Measurements from ENCODE around the gene YY1.

Gene YY1

GRCh38 chr14:100322138-100322957, 83.4 kb downstream of the YY1 start:
- Histone ChIP-seq H3K4me3 (ENCODE audit: low read depth in 1 of 5, low read length in 5 of 5) (no peak overlapping the region), H3K9me3 (ENCODE audit: control insufficient read depth in 5 of 5, low read length in 5 of 5) (no peaks in the 10 kb centered on the region)

GRCh38 chr14:100323121-100323941, 84.4 kb downstream of the YY1 start, which contains the start of gene SLC25A47:
TSS of gene SLC25A47 (plus strand) at chr14:100323339. CDS start at chr14:100323415, 76 bp downstream.
- no peak within 1 kb of the TSS for H3K9ac ChIP-seq (ENCODE audit: low read length in 5 of 5)
- H3K9me3 ChIP-seq (ENCODE audit: control insufficient read depth in 5 of 5, low read length in 5 of 5), result no peaks in the 10 kb centered on the region
- peaks cover 0 to 3% (median 3%) of the 10 kb centered on the region in 5 donors for H3K4me1 ChIP-seq (ENCODE audit: control insufficient read depth in 5 of 5, insufficient read depth in 5 of 5, low read length in 5 of 5)
- H3K27me3 ChIP-seq (ENCODE audit: control insufficient read depth in 5 of 5, insufficient read depth in 4 of 5, low read length in 5 of 5), result no peaks in the 10 kb centered on the region
- H3K36me3 ChIP-seq (ENCODE audit: control insufficient read depth in 5 of 5, insufficient read depth in 5 of 5, low read length in 5 of 5), result no peaks in the 10 kb centered on the region
- no peak within 1 kb of the TSS for H3K4me3 ChIP-seq (ENCODE audit: low read depth in 1 of 5, low read length in 5 of 5)
- no peak within 1 kb of the TSS for H3K27ac ChIP-seq (ENCODE audit: low read depth, low read length)

More at GRCh38 chr14:100322138-100322957, 83.4 kb downstream of the YY1 start:
- H3K4me1 ChIP-seq (ENCODE audit: control insufficient read depth in 5 of 5, insufficient read depth in 5 of 5, low read length in 5 of 5), result peaks cover 0 to 13% (median 10%) of the 10 kb centered on the region in 5 donors
- no peak overlapping the region for H3K27ac ChIP-seq (ENCODE audit: low read depth, low read length)
- no peaks in the 10 kb centered on the region for H3K27me3 ChIP-seq (ENCODE audit: control insufficient read depth in 5 of 5, insufficient read depth in 4 of 5, low read length in 5 of 5)
- H3K36me3 ChIP-seq (ENCODE audit: control insufficient read depth in 5 of 5, insufficient read depth in 5 of 5, low read length in 5 of 5), result no peaks in the 10 kb centered on the region
- no peak overlapping the region for H3K9ac ChIP-seq (ENCODE audit: low read length in 5 of 5)

DNA sequence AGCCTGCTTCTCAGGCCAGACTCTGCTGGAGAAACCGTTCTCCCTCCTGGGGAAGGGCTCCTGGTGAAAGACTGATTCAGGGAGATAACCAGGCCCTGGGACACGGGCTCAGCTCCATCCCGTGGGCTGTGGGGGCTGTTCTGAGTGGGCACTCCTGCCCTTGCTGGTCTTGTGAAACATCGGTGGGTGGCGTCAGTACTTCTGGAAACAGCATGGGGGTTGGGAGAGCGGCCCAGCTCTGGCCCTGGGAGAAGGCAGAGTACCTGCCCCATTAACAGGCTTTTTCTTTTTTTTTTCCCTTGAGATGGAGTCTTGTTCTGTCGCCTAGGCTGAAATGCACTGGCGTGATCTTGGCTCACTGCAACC, 85.0 kb downstream of the YY1 start:
- H3K9ac ChIP-seq (ENCODE audit: low read length in 5 of 5), result no peak overlapping the region
- H3K4me1 ChIP-seq (ENCODE audit: control insufficient read depth in 5 of 5, insufficient read depth in 5 of 5, low read length in 5 of 5), result no peaks in the 10 kb centered on the region
- H3K27me3 ChIP-seq (ENCODE audit: control insufficient read depth in 5 of 5, insufficient read depth in 4 of 5, low read length in 5 of 5), result no peaks in the 10 kb centered on the region
- no peaks in the 10 kb centered on the region for H3K9me3 ChIP-seq (ENCODE audit: control insufficient read depth in 5 of 5, low read length in 5 of 5)
- H3K4me3 ChIP-seq (ENCODE audit: low read depth in 1 of 5, low read length in 5 of 5), result no peak overlapping the region
- no peak overlapping the region for H3K27ac ChIP-seq (ENCODE audit: low read depth, low read length)
- no peaks in the 10 kb centered on the region for H3K36me3 ChIP-seq (ENCODE audit: control insufficient read depth in 5 of 5, insufficient read depth in 5 of 5, low read length in 5 of 5)

DNA sequence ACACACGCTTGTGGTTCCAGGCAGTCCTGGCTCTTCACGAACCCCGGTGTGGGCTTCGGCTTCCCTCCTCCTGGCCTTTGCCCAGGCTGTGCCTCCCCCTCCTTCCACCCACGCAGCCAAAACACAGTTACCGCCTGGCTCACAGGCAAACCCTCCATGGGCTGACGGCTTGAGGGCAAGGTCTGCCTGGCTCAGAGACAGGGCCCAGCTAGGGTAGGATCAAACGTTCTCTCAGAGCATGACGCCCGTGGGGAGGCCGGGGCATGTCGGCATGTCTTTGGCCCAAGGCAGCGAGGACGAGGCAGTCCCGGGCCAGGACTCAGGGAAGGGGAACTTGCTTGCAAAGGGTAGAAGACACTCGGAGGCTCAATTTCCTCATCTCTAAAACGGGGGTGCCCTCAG, 86.3 kb downstream of the YY1 start:
- no peaks in the 10 kb centered on the region for H3K27me3 ChIP-seq (ENCODE audit: control insufficient read depth in 5 of 5, insufficient read depth in 4 of 5, low read length in 5 of 5)
- H3K9ac ChIP-seq (ENCODE audit: low read length in 5 of 5), result no peak overlapping the region
- H3K9me3 ChIP-seq (ENCODE audit: control insufficient read depth in 5 of 5, low read length in 5 of 5), result no peaks in the 10 kb centered on the region
- no peak overlapping the region for H3K4me3 ChIP-seq (ENCODE audit: low read depth in 1 of 5, low read length in 5 of 5)
- H3K4me1 ChIP-seq (ENCODE audit: control insufficient read depth in 5 of 5, insufficient read depth in 5 of 5, low read length in 5 of 5), result no peaks in the 10 kb centered on the region
- no peaks in the 10 kb centered on the region for H3K36me3 ChIP-seq (ENCODE audit: control insufficient read depth in 5 of 5, insufficient read depth in 5 of 5, low read length in 5 of 5)
- H3K27ac ChIP-seq (ENCODE audit: low read depth, low read length), result no peak overlapping the region

DNA sequence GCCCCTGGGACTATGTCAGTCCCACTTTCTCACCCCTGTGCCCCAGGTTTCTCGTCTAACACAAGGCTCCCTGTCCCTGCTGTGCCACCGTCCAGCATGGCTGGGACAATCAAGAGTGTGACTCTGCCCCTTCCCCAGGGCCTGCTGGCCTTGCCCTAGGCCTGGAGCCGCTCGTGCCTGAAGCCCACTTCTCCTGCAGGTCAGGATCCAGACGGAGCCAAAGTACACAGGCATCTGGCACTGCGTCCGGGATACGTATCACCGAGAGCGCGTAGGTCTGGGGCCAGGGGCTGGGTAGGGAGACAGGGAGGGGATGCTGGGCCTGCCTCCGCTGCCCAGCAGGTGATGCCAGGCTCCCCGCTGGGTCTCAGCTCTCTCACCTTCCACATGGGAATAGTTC, 87.0 kb downstream of the YY1 start:
- H3K36me3 ChIP-seq (ENCODE audit: control insufficient read depth in 5 of 5, insufficient read depth in 5 of 5, low read length in 5 of 5), result no peaks in the 10 kb centered on the region
- no peak overlapping the region for H3K27ac ChIP-seq (ENCODE audit: low read depth, low read length)
- no peak overlapping the region for H3K9ac ChIP-seq (ENCODE audit: low read length in 5 of 5)

DNA sequence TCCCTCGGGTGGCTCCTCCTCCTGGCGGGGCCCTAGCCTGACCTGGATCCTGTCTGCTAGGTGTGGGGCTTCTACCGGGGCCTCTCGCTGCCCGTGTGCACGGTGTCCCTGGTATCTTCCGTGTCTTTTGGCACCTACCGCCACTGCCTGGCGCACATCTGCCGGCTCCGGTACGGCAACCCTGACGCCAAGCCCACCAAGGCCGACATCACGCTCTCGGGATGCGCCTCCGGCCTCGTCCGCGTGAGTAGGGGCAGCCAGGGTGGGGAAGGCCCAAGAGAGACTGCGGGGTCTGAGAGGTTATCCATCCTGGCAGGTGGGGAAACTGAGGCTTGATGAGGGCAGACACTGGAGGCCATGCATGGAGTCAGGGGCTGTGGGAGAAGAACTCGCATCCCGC, 88.2 kb downstream of the YY1 start:
- Histone ChIP-seq H3K36me3 (ENCODE audit: control insufficient read depth in 5 of 5, insufficient read depth in 5 of 5, low read length in 5 of 5) (no peaks in the 10 kb centered on the region), H3K4me1 (ENCODE audit: control insufficient read depth in 5 of 5, insufficient read depth in 5 of 5, low read length in 5 of 5) (no peaks in the 10 kb centered on the region)

More for the DNA sequence above, 87.0 kb downstream of the YY1 start:
- H3K9me3 ChIP-seq (ENCODE audit: control insufficient read depth in 5 of 5, low read length in 5 of 5), result no peaks in the 10 kb centered on the region
- H3K4me3 ChIP-seq (ENCODE audit: low read depth in 1 of 5, low read length in 5 of 5), result no peak overlapping the region
- no peaks in the 10 kb centered on the region for H3K4me1 ChIP-seq (ENCODE audit: control insufficient read depth in 5 of 5, insufficient read depth in 5 of 5, low read length in 5 of 5)
- H3K27me3 ChIP-seq (ENCODE audit: control insufficient read depth in 5 of 5, insufficient read depth in 4 of 5, low read length in 5 of 5), result no peaks in the 10 kb centered on the region

DNA sequence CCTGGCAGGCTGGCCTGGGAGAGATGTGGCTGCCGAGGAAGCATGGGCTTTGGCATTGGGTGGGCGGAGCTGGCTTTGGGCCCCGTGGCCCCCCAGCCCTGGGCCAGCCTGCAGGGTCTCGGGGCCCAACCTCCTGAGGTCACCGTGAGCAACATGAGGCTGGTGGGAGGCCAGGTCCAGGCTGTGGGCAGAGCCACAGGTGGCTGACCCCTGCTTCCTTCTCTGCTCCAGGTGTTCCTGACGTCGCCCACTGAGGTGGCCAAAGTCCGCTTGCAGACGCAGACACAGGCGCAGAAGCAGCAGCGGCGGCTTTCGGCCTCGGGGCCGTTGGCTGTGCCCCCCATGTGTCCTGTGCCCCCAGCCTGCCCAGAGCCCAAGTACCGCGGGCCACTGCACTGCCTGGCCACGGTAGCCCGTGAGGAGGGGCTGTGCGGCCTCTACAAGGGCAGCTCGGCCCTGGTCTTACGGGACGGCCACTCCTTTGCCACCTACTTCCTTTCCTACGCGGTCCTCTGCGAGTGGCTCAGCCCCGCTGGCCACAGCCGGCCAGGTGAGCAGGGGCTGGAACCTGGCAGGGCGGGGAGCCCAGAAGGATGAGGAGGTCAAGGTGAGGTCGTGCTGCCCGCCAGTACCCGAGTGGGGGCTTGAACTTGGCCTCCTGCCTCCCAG, 89.7 kb downstream of the YY1 start:
- Histone ChIP-seq H3K9ac (ENCODE audit: low read length in 5 of 5) (no peak overlapping the region), H3K4me3 (ENCODE audit: low read depth in 1 of 5, low read length in 5 of 5) (no peak overlapping the region), H3K36me3 (ENCODE audit: control insufficient read depth in 5 of 5, insufficient read depth in 5 of 5, low read length in 5 of 5) (peaks cover 0 to 10% (median 2%) of the 10 kb centered on the region in 5 donors), H3K27me3 (ENCODE audit: control insufficient read depth in 5 of 5, insufficient read depth in 4 of 5, low read length in 5 of 5) (no peaks in the 10 kb centered on the region), H3K9me3 (ENCODE audit: control insufficient read depth in 5 of 5, low read length in 5 of 5) (no peaks in the 10 kb centered on the region), H3K4me1 (ENCODE audit: control insufficient read depth in 5 of 5, insufficient read depth in 5 of 5, low read length in 5 of 5) (peaks cover 0 to 9% (median 5%) of the 10 kb centered on the region in 5 donors), H3K27ac (ENCODE audit: low read depth, low read length) (no peak overlapping the region)

More for the DNA sequence above, 88.2 kb downstream of the YY1 start:
- Histone ChIP-seq H3K27me3 (ENCODE audit: control insufficient read depth in 5 of 5, insufficient read depth in 4 of 5, low read length in 5 of 5) (no peaks in the 10 kb centered on the region), H3K9me3 (ENCODE audit: control insufficient read depth in 5 of 5, low read length in 5 of 5) (no peaks in the 10 kb centered on the region), H3K27ac (ENCODE audit: low read depth, low read length) (no peak overlapping the region), H3K4me3 (ENCODE audit: low read depth in 1 of 5, low read length in 5 of 5) (no peak overlapping the region), H3K9ac (ENCODE audit: low read length in 5 of 5) (no peak overlapping the region)

DNA sequence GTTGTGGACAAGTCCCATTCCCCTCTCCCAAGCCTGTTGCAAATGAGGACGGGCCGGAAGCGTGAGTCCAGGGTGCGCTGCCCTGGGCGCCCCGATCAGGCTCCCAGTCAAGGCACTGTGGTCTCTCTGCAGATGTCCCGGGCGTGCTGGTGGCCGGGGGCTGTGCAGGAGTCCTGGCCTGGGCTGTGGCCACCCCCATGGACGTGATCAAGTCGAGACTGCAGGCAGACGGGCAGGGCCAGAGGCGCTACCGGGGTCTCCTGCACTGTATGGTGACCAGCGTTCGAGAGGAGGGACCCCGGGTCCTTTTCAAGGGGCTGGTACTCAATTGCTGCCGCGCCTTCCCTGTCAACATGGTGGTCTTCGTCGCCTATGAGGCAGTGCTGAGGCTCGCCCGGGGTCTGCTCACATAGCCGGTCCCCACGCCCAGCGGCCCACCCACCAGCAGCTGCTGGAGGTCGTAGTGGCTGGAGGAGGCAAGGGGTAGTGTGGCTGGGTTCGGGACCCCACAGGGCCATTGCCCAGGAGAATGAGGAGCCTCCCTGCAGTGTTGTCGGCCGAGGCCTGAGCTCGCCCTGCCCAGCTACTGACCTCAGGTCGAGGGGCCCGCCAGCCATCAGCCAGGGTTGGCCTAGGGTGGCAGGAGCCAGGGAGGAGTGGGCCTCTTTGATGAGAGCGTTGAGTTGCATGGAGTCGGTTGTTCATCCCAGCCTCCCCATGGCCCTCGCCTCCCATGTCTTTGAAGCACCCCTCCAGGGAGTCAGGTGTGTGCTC, 90.5 kb downstream of the YY1 start:
- Histone ChIP-seq H3K9me3 (ENCODE audit: control insufficient read depth in 5 of 5, low read length in 5 of 5) (no peaks in the 10 kb centered on the region), H3K4me3 (ENCODE audit: low read depth in 1 of 5, low read length in 5 of 5) (no peak overlapping the region), H3K36me3 (ENCODE audit: control insufficient read depth in 5 of 5, insufficient read depth in 5 of 5, low read length in 5 of 5) (peaks cover 0 to 16% (median 10%) of the 10 kb centered on the region in 5 donors), H3K4me1 (ENCODE audit: control insufficient read depth in 5 of 5, insufficient read depth in 5 of 5, low read length in 5 of 5) (peaks cover 0 to 17% (median 9%) of the 10 kb centered on the region in 5 donors), H3K9ac (ENCODE audit: low read length in 5 of 5) (no peak overlapping the region), H3K27ac (ENCODE audit: low read depth, low read length) (no peak overlapping the region), H3K27me3 (ENCODE audit: control insufficient read depth in 5 of 5, insufficient read depth in 4 of 5, low read length in 5 of 5) (no peaks in the 10 kb centered on the region)

- Histone ChIP-seq H3K4me3 (ENCODE audit: low read depth in 1 of 5, low read length in 5 of 5) (no peak overlapping the region), H3K4me1 (ENCODE audit: control insufficient read depth in 5 of 5, insufficient read depth in 5 of 5, low read length in 5 of 5) (peaks cover 0 to 17% (median 9%) of the 10 kb centered on the region in 5 donors), H3K9ac (ENCODE audit: low read length in 5 of 5) (no peak overlapping the region), H3K27ac (ENCODE audit: low read depth, low read length) (no peak overlapping the region), H3K27me3 (ENCODE audit: control insufficient read depth in 5 of 5, insufficient read depth in 4 of 5, low read length in 5 of 5) (no peaks in the 10 kb centered on the region), H3K36me3 (ENCODE audit: control insufficient read depth in 5 of 5, insufficient read depth in 5 of 5, low read length in 5 of 5) (peaks cover 0 to 22% (median 16%) of the 10 kb centered on the region in 5 donors), H3K9me3 (ENCODE audit: control insufficient read depth in 5 of 5, low read length in 5 of 5) (no peaks in the 10 kb centered on the region)
Observed at GRCh38 chr14:100330007-100330344, 91.0 kb downstream of the YY1 start.

Data from subcutaneous abdominal adipose tissue (tissue), 5 donors.